ENCODE results near the gene NOL3. TPM values are rescaled to one million over a fixed set of nuclear protein-coding genes. Genes with fewer than 3 reads are reported as not detected.

The NOL3 gene
- polyA plus RNA-seq, 3 donors = 2.7 to 17.0 (median 3.8) TPM

DNA sequence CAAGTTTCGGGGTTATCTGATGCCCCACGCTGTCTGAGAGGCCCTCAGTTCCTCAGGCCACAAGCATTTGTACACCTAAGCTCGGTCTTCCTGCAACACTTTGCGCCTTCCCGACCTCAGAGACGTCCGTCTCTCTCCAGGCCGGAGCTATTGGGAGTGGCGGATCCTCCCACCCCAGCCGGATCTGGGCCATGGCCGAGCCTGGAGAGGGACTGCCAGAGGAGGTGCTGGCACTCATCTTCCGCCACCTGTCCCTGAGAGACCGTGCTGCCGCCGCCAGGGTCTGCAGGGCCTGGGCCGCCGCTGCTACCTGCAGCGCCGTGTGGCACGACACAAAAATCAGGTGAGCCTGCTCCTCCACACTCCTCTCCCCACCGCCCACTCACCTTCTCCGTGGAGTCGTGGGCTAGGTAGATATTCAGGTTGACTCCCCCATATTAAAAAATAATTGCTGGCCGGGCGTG is 8.7 kb upstream of the NOL3 start:
- Histone ChIP-seq H3K27me3 (ENCODE audit: control insufficient read depth in 2 of 2, insufficient read depth in 2 of 2, low read length in 2 of 2) (peaks cover 42 to 49% of the 10 kb centered on the region in 2 donors), H3K27ac (ENCODE audit: low read depth in 1 of 2, low read length in 2 of 2) (no peak overlapping the region), H4K20me1 (ENCODE audit: insufficient read depth, low read length) (peaks cover 78% of the 10 kb centered on the region), H3K4me1 (ENCODE audit: control insufficient read depth in 1 of 2, insufficient read depth in 2 of 2, low read length in 2 of 2) (peaks cover 70 to 78% of the 10 kb centered on the region in 2 donors), H3K4me2 (replicated peaks; ENCODE audit: extremely low read depth, low read length, poor library complexity, severe bottlenecking) (peak overlapping the region; percentile 99), H3K79me2 (ENCODE audit: insufficient read depth, low read length) (no peaks in the 10 kb centered on the region), H3K9me3 (replicated peaks in 1 of 2; ENCODE audit: control insufficient read depth in 1 of 2, insufficient read depth in 1 of 2, low read length in 2 of 2) (peaks cover 0 to 35% of the 10 kb centered on the region in 2 donors), H3K9ac (ENCODE audit: insufficient read depth, low read length, poor library complexity, severe bottlenecking) (no peak overlapping the region), H3K36me3 (replicated peaks in 1 of 2; ENCODE audit: control insufficient read depth in 1 of 2, insufficient read depth in 2 of 2, low read length in 2 of 2) (no peaks in the 10 kb centered on the region), H2AFZ (ENCODE audit: insufficient read depth, low read depth, low read length, poor library complexity, severe bottlenecking) (no peak overlapping the region), H3K4me3 (replicated peaks in 1 of 3; ENCODE audit: low read depth in 2 of 3, low read length in 3 of 3) (peak overlapping the region in 1 of 3 experiments; percentile 99)
- Mint-ChIP-seq H3K4me3 (peak overlapping the region in 1 of 2 donors; percentile 92), H3K27me3 (ENCODE audit: low read depth in 3 of 3) (peaks cover 47 to 65% (median 61%) of the 10 kb centered on the region in 3 donors), H3K4me1 (peaks cover 59% of the 10 kb centered on the region), H3K36me3 (peaks cover 7 to 13% of the 10 kb centered on the region in 2 donors), H3K9me3 (peaks cover 0 to 28% (median 14%) of the 10 kb centered on the region in 7 donors), H3K27ac (peak overlapping the region in 1 of 7 donors; percentile 30)
- 62% methylated on average over 25 of the region's 25 CpGs for WGBS (ENCODE audit: insufficient coverage)
- DNase-seq = no peak
- TF ChIP-seq, protein P1, sequence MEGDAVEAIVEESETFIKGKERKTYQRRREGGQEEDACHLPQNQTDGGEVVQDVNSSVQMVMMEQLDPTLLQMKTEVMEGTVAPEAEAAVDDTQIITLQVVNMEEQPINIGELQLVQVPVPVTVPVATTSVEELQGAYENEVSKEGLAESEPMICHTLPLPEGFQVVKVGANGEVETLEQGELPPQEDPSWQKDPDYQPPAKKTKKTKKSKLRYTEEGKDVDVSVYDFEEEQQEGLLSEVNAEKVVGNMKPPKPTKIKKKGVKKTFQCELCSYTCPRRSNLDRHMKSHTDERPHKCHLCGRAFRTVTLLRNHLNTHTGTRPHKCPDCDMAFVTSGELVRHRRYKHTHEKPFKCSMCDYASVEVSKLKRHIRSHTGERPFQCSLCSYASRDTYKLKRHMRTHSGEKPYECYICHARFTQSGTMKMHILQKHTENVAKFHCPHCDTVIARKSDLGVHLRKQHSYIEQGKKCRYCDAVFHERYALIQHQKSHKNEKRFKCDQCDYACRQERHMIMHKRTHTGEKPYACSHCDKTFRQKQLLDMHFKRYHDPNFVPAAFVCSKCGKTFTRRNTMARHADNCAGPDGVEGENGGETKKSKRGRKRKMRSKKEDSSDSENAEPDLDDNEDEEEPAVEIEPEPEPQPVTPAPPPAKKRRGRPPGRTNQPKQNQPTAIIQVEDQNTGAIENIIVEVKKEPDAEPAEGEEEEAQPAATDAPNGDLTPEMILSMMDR (IDR thresholded peaks at IDR 0.05) = no peak
- intact Hi-C loops (cut with micrococcal nuclease) = loop anchor here in 1 of 2 donors (2.0 kb wide), 1 partner anchor 31 kb away; the partner anchor contains the start of gene E2F4

DNA sequence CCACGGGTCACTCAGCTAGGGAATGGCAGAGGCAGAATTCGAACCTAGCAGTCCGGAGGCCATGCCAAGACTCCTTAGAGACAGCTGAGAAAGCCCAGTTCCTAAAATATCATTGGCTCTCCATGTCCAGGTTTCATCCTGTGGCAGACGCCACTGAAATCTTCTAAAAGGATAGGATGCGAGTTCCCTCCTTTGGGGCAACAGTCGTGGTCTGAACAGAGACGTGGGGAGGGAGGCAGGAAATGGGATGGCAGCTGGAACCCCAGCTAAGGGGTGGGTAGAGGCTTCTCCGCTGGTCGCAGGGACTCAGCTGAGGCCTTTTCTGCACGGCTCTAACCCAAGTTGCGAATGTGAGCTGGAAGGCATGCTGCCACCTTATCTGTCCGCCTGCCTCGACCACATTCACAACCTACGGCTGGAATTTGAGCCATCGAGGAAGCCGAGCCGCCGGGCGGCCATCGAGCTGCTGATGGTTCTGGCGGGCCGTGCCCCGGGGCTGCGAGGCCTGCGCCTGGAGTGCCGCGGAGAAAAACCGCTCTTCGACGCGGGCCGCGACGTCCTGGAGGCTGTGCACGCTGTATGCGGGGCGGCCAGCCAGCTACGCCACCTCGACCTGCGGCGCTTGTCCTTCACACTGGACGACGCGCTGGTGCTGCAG is 7.7 kb upstream of the NOL3 start:
- peaks cover 54% of the 10 kb centered on the region for H3K4me1 Mint-ChIP-seq
- intact Hi-C loops (cut with micrococcal nuclease) = no loop called here
- peak overlapping the region in 1 of 3 experiments; percentile 61 for H3K4me3 ChIP-seq (replicated peaks in 1 of 3; ENCODE audit: low read depth in 2 of 3, low read length in 3 of 3)
- H3K4me2 ChIP-seq (replicated peaks; ENCODE audit: extremely low read depth, low read length, poor library complexity, severe bottlenecking) = peak overlapping the region; percentile 67
- peaks cover 56 to 74% (median 69%) of the 10 kb centered on the region in 3 donors for H3K27me3 Mint-ChIP-seq (ENCODE audit: low read depth in 3 of 3)
- peaks cover 0 to 31% (median 16%) of the 10 kb centered on the region in 7 donors for H3K9me3 Mint-ChIP-seq
- H4K20me1 ChIP-seq (ENCODE audit: insufficient read depth, low read length) = peaks cover 70% of the 10 kb centered on the region
- no peak overlapping the region for H3K9ac ChIP-seq (ENCODE audit: insufficient read depth, low read length, poor library complexity, severe bottlenecking)
- peaks cover 47 to 59% of the 10 kb centered on the region in 2 donors for H3K27me3 ChIP-seq (ENCODE audit: control insufficient read depth in 2 of 2, insufficient read depth in 2 of 2, low read length in 2 of 2)
- no peak overlapping the region for H3K27ac ChIP-seq (ENCODE audit: low read depth in 1 of 2, low read length in 2 of 2)
- peaks cover 8 to 13% of the 10 kb centered on the region in 2 donors for H3K36me3 Mint-ChIP-seq
- peaks cover 0 to 37% of the 10 kb centered on the region in 2 donors for H3K9me3 ChIP-seq (replicated peaks in 1 of 2; ENCODE audit: control insufficient read depth in 1 of 2, insufficient read depth in 1 of 2, low read length in 2 of 2)
- WGBS (ENCODE audit: insufficient coverage) = 4% methylated on average over 39 of the region's 44 CpGs
- peak overlapping the region; percentile 41 to 92 for H3K4me3 Mint-ChIP-seq
- H3K79me2 ChIP-seq (ENCODE audit: insufficient read depth, low read length) = no peaks in the 10 kb centered on the region
- peaks cover 70 to 78% of the 10 kb centered on the region in 2 donors for H3K4me1 ChIP-seq (ENCODE audit: control insufficient read depth in 1 of 2, insufficient read depth in 2 of 2, low read length in 2 of 2)
- H3K36me3 ChIP-seq (replicated peaks in 1 of 2; ENCODE audit: control insufficient read depth in 1 of 2, insufficient read depth in 2 of 2, low read length in 2 of 2) = no peaks in the 10 kb centered on the region
- H3K27ac Mint-ChIP-seq = no peak overlapping the region
- TF ChIP-seq, protein P1 (IDR thresholded peaks at IDR 0.05) = no peak
- no peak overlapping the region for H2AFZ ChIP-seq (ENCODE audit: insufficient read depth, low read depth, low read length, poor library complexity, severe bottlenecking)
- peak in 2 of 3 donors; percentile 33 to 62 for DNase-seq

Data from CD14-positive monocyte (primary cell).